HepG2 (cell line): ENCODE data around the gene GNL1. TPM values are rescaled to one million over a fixed set of nuclear protein-coding genes. Genes with fewer than 3 reads are reported as not detected.

Experiments used
- CEBPG ChIP-seq: IDR thresholded peaks from 2 replicates; pipeline ENCODE4 v1.6.1; 2016
- CHD4 ChIP-seq: fragments of 200-600 bp; sonication (generic); IDR thresholded peaks from 2 replicates; pipeline ENCODE4 v1.7.0; 2017; ENCODE audit warnings: mild to moderate bottlenecking, low read length, borderline replicate concordance
- CSRNP1 ChIP-seq: sonication (generic); formaldehyde crosslinking; IDR thresholded peaks from 2 replicates; pipeline ENCODE4 v1.8.1; 2023; ENCODE audit warnings: mild to moderate bottlenecking, missing genetic modification reagents
- GATAD2A ChIP-seq: IDR thresholded peaks from 2 replicates; pipeline ENCODE4 v1.6.1; 2016
- HOMEZ ChIP-seq: IDR thresholded peaks from 2 replicates; pipeline ENCODE4 v1.6.1; 2016; ENCODE audit warnings: low read depth
- KDM6A ChIP-seq: IDR thresholded peaks from 2 replicates; pipeline ENCODE4 v1.6.1; 2016; ENCODE audit warnings: low read depth
- MED8 ChIP-seq: sonication (generic); formaldehyde crosslinking; IDR thresholded peaks from 2 replicates; pipeline ENCODE4 v1.8.1; 2023; ENCODE audit warnings: mild to moderate bottlenecking, missing genetic modification reagents; ENCODE audit not compliant: insufficient replicate concordance
- NAIF1 ChIP-seq: sonication (generic); formaldehyde crosslinking; IDR thresholded peaks from 2 replicates; pipeline ENCODE4 v1.5.0; 2020; ENCODE audit warnings: mild to moderate bottlenecking, missing genetic modification reagents, borderline replicate concordance
- NFE2L2 ChIP-seq: fragments of 150-350 bp; IDR thresholded peaks from 2 replicates; pipeline ENCODE4 v1.6.1; 2014; ENCODE audit warnings: low read length
- PATZ1 ChIP-seq: sonication (generic); formaldehyde crosslinking; IDR thresholded peaks from 2 replicates; pipeline ENCODE4 v1.4.0; 2020; ENCODE audit warnings: missing genetic modification reagents
- POGZ ChIP-seq: sonication (generic); formaldehyde crosslinking; IDR thresholded peaks from 2 replicates; pipeline ENCODE4 v1.4.0; 2020; ENCODE audit warnings: mild to moderate bottlenecking, missing genetic modification reagents
- RFXAP ChIP-seq: sonication (generic); formaldehyde crosslinking; IDR thresholded peaks from 2 replicates; pipeline ENCODE4 v1.4.0; 2020; ENCODE audit warnings: missing genetic modification reagents, borderline replicate concordance
- SYNCRIP ChIP-seq: fragments of 200-400 bp; formaldehyde crosslinking; IDR thresholded peaks from 2 replicates; pipeline ENCODE4 v1.6.1; 2018; ENCODE audit warnings: mild to moderate bottlenecking, low read depth, low read length; ENCODE audit not compliant: insufficient read depth
- TSC22D2 ChIP-seq: sonication (generic); formaldehyde crosslinking; IDR thresholded peaks from 2 replicates; pipeline ENCODE4 v1.5.1; 2020; ENCODE audit warnings: missing genetic modification reagents, mild to moderate bottlenecking, borderline replicate concordance
- ZBTB38 ChIP-seq: sonication (generic); formaldehyde crosslinking; IDR thresholded peaks from 2 replicates; pipeline ENCODE4 v1.5.1; 2020; ENCODE audit warnings: mild to moderate bottlenecking, missing genetic modification reagents
- ZMYM3 ChIP-seq: sonication (generic); formaldehyde crosslinking; IDR thresholded peaks from 2 replicates; pipeline ENCODE4 v1.5.1; 2020; ENCODE audit warnings: mild to moderate bottlenecking, missing genetic modification reagents
- ZNF263 ChIP-seq: sonication (generic); formaldehyde crosslinking; IDR thresholded peaks from 2 replicates; pipeline ENCODE4 v1.4.0; 2020; ENCODE audit warnings: missing genetic modification reagents
- ZNF644 ChIP-seq: IDR thresholded peaks from 2 replicates; pipeline ENCODE4 v1.6.1; 2016; ENCODE audit warnings: low read depth
- ZNF710 ChIP-seq: sonication (generic); formaldehyde crosslinking; IDR thresholded peaks from 2 replicates; pipeline ENCODE4 v1.5.0; 2020; ENCODE audit warnings: mild to moderate bottlenecking, missing genetic modification reagents, borderline replicate concordance
- ZNF770 ChIP-seq: sonication (generic); formaldehyde crosslinking; IDR thresholded peaks from 2 replicates; pipeline ENCODE4 v1.5.0; 2020; ENCODE audit warnings: mild to moderate bottlenecking, missing genetic modification reagents
- polyA plus RNA-seq, 8 experiments: library from polyadenylated mRNA; depleted of rRNA in 3 of 8; stranded (reverse) in 7 of 8; unstranded in 1 of 8; fragments of >200 nt; fragmentation: Illumina TruSeq in 4 of 8; extraction: Trizol in 4 of 8; gene quantifications; 2 replicates each; pipeline versions ENCODE4 v1.2.1 to v1.2.3, GENCODE V29; 2011 to 2016; ENCODE audit warnings: low read depth in 4 of 8, missing spikeins in 1 of 8, mixed read lengths in 1 of 8; ENCODE audit not compliant: insufficient read depth in 1 of 8
- total RNA-seq, 5 experiments: library from RNA; depleted of rRNA; stranded (reverse); fragments of >200 nt; fragmentation: Illumina TruSeq; extraction: Trizol; gene quantifications; 2 replicates each; pipeline ENCODE4 v1.2.3, GENCODE V29; 2016; ENCODE audit warnings: low read depth in 1 of 5

The GNL1 gene
- total and polyA plus RNA-seq, 2 of the 13 experiments (the other 11 are each of a cell fraction or from before 2014, with no cell fraction given): 35.0 to 55.6 TPM

- TF ChIP-seq PATZ1 (CRISPR knock-in tag) (no peak), TSC22D2 (CRISPR knock-in tag) (no peak), CHD4 (peak; percentile 58; the same call in 1 of the 2 replicates), SYNCRIP (no peak), ZBTB38 (CRISPR knock-in tag) (peak; percentile 62; the same call in 1 of the 2 replicates), ZNF644 (0 out of 2 replicates have a peak, but pooled peaks have one; percentile 53), ZNF263 (CRISPR knock-in tag) (no peak), NFE2L2 (no peak), CEBPG (CRISPR knock-in tag) (0 out of 2 replicates have a peak, but pooled peaks have one; percentile 13), ZMYM3 (CRISPR knock-in tag) (peak; percentile 80), KDM6A (peak; percentile 51; the same call in 1 of the 2 replicates), ZNF710 (CRISPR knock-in tag) (0 out of 2 replicates have a peak, but pooled peaks have one; percentile 44), NAIF1 (CRISPR knock-in tag) (no peak), POGZ (CRISPR knock-in tag) (peak; percentile 44), ZNF770 (CRISPR knock-in tag) (0 out of 2 replicates have a peak, but pooled peaks have one; percentile 17), CSRNP1 (CRISPR knock-in tag) (no peak), GATAD2A (CRISPR knock-in tag) (peak; percentile 19; the same call in 1 of the 2 replicates), MED8 (no peak), HOMEZ (0 out of 2 replicates have a peak, but pooled peaks have one; percentile 11), RFXAP (CRISPR knock-in tag) (0 out of 2 replicates have a peak, but pooled peaks have one; percentile 35)
These were observed 22.6 kb downstream of the GNL1 start (continued) for GRCh38 chr6:30533460-30534294.
